DOHH2 (cell line): ENCODE results near the gene PLVAP.

Source experiments
- CTCF ChIP-seq: fragments of 200-600 bp; sonication (generic); IDR thresholded peaks from one replicate; pipeline ENCODE4 v1.5.1; 2014; ENCODE audit warnings: antibody characterized with exemption, mild to moderate bottlenecking, low read depth, low read length; ENCODE audit not compliant: poor library complexity, severe bottlenecking
- EZH2phosphoT487 ChIP-seq: fragments of 200-600 bp; sonication (generic); IDR thresholded peaks from 2 replicates; pipeline ENCODE4 v1.6.1; 2017; ENCODE audit warnings: borderline replicate concordance, mild to moderate bottlenecking, antibody characterized with exemption, low read length, moderate library complexity, mixed read lengths

GRCh38 chr19:17380426-17381138 lies 3.4 kb upstream of the PLVAP start:
- TF ChIP-seq CTCF (no peak), EZH2phosphoT487 (no peak)
